A549 (cell line): ENCODE results near the gene NKX6-2.

Experiments used
- CTCF ChIP-seq: fragments of >200 bp; sonication (Bioruptor Twin); formaldehyde crosslinking; IDR thresholded peaks from 3 replicates; pipeline ENCODE4 v1.5.1; 2016
- SMC3 ChIP-seq: fragments of >200 bp; sonication (Bioruptor Twin); formaldehyde crosslinking; IDR thresholded peaks from 3 replicates; pipeline ENCODE4 v1.6.1; 2018; ENCODE audit warnings: inconsistent platforms
- TP53 ChIP-seq: fragments of 250-450 bp; sonication (Bioruptor Pico); IDR thresholded peaks from 2 replicates; pipeline ENCODE4 v1.5.0; 2021; ENCODE audit warnings: mild to moderate bottlenecking, moderate library complexity

GRCh38 chr10:132742837-132743194 is 43.1 kb downstream of the NKX6-2 start:
- TF ChIP-seq TP53 (no peak), CTCF (no peak), SMC3 (no peak)
